ENCODE results near the gene RNF141.

RNF141 gene

DNA sequence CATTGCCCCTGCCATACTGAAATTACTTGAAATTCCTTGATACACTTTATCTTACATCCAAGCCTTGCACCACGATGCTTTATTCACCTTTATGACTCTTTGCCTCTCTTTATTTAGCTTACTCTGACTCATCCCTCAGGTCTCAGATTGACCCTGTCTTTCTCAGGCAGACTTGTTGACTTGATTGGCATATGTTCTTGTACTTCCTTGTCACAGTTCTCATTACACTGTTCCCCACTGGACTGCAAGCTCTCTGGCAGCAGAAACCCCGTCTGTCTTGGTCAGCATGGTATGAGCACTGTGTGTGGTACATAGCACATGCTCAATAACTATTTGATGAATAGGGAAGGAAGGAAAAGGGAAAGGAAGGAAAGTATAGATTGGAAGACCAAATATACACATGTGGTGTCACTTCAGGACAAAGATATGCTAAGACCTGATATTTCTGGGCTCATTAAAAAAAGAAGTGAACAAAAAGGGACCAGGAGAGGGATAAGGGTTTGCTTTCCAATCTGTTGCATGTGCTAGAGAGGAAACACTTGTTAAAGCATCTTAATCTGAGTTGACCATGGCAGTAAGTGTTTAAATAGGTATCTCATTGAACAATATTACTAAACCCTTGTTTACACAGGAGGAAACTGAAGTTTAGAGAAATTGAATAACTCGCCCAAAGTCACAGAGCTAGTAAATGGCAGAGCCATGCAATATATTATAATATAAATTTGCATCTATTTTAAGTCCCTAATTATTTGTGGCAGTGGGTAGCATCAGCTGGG is 20.2 kb upstream of the RNF141 start:
- DNase-seq (ENCODE audit: low read depth) = no peak

GRCh38 chr11:10558288-10558687 is 17.3 kb upstream of the RNF141 start:
- DNase-seq (ENCODE audit: low read depth) = no peak

GRCh38 chr11:10556590-10556989 is 15.6 kb upstream of the RNF141 start:
- no peak for DNase-seq (ENCODE audit: low read depth)

DNA sequence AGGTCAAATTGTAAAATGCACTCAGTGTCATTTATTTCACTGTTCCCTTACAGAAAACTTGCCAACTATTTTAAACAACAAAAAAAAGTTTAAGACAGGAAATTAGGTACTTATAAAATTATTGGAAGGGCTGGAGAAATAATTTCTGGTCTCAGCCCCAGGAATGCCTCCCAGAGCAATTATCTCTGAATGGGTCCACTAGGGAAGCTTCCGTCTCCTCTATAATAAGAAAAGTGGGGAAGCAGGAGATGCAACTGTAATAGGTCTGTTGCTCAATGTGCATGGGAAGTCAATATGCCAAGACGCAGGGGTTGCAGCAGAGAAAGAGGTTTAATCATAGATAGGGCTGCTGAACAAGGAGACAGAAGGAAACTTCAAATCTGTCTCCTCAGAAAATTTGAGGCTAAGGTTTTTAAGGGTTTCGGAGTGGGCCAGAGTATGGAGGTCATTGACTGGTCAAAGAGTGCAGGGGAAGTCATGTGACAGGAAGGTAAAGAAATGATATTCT is 10.9 kb upstream of the RNF141 start:
- no peak for DNase-seq (ENCODE audit: low read depth)

GRCh38 chr11:10551290-10551592 is 10.3 kb upstream of the RNF141 start:
- no peak for DNase-seq (ENCODE audit: low read depth)

DNA sequence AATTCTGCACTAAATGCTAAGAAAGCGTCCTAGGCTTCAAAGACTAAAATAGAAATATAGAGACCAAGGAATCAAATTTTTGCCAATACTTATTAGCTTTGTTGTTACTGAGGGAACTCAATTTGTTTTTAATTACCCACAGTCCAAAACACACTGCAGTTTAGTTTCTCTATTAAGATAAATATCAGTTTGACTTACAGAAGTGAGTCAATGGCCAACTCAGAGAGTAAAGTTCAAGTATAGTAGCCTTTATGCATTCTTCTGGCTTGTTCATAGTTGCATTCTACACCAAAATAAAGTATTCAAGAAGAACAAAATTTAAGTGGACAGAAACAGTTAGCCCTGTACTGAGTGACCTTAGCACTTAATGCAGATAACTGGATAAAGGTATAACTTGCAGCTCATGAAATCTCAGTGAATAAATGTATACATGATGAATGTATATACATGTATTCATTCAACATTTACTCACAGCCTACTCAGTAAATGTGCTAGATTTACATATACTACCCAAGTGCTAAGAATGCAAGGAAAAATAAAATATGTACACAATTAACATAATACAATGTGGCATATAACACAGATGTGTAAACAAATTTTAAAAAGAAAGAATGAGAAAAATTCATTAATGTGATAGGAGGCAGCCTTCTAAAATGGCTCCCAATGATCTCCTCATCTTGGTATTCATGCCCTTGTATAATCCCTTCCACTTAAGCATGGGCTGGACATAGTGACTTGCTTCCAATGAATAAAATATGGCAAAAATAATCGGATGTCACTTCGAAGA is 9.7 kb upstream of the RNF141 start:
- DNase-seq (ENCODE audit: low read depth) = no peak

DNA sequence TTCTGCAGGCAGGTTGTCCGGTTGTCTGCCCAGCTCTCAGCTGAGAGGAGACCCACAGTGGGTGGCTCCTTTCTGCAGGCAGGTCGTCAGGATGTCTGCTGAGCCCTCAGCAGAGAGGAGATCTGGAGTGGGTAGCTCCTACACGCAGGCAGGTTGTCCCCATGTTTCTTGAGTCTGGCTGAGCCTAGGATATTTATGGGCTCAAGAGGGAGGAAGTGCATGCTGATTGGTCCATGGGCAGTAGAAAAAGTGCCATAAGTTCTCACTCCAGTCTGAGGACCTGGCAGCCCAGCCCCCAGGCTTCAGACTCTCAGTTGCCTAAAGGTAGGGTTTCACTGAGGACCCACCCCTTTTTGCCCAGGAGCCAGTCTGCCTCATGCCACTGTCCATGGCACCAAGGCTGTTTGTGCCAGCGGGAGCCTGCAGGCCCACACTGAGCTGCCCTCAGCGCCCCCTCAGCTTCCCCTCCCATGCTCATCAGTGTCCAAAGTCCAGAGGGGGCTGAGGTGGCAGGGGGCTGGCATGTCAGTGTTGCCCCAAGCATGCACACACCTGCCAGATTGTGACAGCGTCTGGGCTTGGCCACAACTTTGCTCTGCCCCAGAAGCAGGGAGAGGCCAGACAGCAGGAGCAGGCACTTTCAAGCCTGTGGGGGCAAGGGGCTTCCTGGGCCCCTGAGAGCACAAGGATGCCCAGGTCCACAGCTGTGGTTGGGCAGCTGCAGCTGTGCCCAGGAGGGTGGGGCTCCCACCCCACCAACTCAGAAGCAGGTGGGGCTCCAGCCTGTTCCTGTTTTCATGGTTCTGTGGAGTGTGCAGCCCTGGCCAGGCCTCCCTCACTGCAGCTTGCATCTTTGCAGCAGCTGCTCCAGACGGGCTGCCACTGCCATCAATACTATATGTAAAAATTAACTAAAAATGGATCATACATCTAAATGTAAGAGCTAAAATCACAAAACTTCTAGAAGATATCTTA is 3.8 kb upstream of the RNF141 start:
- no peak for DNase-seq (ENCODE audit: low read depth)

DNA sequence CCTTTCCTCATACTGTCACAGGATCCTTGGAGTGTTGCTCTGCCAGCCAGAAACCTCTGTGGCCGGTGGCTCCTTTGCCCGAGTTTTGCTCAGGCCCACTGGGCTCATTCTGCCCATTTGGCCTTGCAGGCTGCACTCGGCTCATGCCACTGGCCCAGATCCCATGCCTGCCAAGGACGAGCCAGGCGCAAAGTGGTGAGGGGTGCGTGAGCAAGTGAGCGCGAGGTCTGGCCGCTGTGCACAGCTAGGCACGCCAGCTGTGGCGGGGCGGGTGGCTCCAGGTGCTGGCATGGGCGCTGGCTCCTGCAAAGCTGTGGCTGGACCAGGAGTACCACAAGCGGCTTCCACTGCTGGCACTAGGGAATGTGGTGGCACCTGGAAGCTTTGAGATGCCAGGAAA is 2.8 kb upstream of the RNF141 start:
- DNase-seq (ENCODE audit: low read depth) = no peak

DNA sequence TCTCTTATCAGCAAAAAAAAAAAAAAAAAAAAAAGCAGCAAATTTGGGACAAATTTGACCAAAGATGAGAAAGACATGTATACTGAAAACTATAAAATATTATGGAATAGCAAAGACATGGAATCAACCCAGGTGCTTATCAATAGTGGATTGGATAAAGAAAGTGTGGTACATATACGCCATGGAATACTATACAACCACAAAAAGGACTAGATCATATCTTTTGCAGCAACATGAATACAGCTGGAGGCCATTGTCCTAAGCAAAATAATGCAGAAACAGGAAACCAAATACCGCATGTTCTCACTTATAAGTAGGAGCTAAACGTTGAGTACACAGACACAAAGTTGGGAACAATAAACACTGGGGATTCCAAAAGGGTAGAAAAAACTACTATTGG is 1.8 kb upstream of the RNF141 start:
- DNase-seq (ENCODE audit: low read depth) = no peak

DNA sequence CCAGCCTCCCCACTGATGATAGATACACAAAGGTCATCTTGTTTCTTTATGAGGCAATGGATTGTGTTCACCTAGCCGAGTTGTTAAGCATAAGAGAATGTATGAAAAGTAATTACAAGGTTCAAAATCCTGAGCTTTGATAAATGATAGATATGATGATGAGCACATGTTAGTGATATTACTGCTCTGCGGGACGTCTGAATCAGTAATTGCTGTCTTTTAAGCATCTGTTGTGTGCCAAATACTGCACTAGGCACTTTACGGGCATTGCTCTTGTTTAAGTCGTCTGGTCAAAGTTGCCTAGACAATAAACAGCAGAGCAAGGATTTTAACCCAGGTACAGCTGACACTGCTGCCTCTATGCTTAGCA is 559 bp upstream of the RNF141 start:
- no peak for DNase-seq (ENCODE audit: low read depth)

GRCh38 chr11:10540546-10540914 is 457 bp downstream of the RNF141 start:
- DNase-seq (ENCODE audit: low read depth) = no peak

DNA sequence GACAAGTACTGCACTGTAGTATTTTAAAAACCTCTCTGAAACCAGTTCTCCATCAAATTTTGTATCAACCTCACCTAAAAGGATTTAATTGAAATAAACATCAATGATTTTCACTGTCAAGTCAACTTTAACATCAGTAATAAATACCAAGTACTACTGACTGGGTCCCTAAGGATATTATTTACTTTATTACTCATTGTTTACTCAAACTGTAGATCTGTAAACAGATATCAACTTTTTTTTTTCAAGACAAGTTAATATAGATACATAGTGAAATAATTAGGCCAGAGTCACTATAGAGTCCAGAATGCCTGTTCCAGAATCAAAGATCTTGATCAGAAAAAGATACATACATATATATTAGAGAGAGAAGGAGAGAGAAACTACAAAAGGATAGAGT is 1.6 kb downstream of the RNF141 start:
- DNase-seq (ENCODE audit: low read depth) = no peak

DNA sequence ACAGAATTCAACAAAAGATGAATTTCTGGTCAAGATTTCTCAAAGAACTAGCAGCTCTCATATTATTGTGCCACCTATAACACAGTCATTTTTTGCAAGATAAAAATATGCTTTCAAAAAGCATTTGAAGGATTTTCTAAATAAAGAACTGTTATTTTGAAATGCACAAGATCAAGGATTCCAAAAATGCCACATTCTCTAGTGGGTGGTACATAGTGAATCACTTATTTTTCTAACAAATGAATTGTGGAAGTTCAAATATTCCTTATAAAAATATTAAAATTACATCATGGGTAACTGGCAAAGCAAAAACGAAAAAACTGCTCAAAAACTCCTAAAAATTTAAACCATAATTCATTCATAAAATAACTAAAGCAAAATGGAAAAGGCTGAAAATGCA is 2.1 kb downstream of the RNF141 start:
- DNase-seq (ENCODE audit: low read depth) = no peak

- DNase-seq (ENCODE audit: low read depth) = no peak
Measured at GRCh38 chr11:10537600-10537999, 3.4 kb downstream of the RNF141 start.

GRCh38 chr11:10534316-10534715 is 6.7 kb downstream of the RNF141 start:
- no peak for DNase-seq (ENCODE audit: low read depth)

DNA sequence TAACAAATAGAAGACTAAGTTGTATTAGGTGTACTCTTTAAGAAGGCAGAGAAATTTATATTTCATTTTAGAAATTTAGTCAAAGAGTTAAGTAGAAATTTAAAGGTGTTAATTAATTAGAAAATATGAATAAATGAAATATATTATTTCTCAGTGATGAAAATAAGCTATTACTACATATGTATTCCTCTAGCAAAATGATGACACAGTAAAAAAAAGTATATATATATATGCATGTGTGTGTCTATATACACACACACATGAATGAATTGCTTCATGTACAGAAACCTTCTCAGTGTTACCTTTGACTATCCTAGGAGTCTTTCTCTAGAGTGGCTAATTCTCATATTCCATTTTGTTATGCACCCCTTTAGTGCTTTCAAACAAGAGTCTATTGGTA is 7.7 kb downstream of the RNF141 start:
- no peak for DNase-seq (ENCODE audit: low read depth)

DNA sequence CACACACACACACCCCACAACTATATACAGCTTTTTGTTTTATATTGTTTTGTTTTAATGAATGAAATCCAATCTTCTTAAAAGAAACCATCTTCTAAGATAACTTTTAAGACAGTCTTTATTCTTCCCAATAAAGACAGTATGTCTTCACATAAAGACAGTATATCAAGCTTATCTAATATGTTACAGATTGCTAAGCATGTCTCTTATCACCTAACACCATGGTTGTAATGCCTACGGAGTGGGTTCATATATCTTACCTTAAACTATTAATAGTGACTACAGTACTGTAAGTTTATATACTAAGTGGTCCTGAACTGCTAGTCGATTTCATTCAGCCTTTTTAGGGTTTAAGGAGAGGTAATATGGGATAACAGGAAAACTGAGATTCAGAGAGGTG is 8.5 kb downstream of the RNF141 start:
- no peak for DNase-seq (ENCODE audit: low read depth)

DNA sequence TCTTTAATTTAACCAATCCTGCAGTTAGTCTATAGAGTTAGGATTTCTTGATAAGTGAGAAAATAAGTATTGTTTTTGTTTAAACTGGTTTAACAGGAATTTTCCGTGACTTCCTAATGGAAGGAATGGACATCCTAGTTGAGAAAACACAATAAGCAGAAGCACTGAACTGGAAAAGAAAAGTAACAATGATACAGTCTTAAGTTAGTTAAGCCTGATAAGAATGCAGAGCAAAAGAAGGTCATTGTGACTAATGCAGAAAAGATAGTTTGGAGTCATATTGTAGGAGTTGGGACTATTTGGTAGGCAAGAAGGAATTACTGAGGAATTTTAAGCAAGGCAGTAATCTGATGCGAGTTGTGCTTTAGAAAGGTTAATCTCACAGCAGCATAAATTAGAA is 11.7 kb downstream of the RNF141 start:
- no peak for DNase-seq (ENCODE audit: low read depth)

GRCh38 chr11:10528121-10528520 is 12.9 kb downstream of the RNF141 start:
- DNase-seq (ENCODE audit: low read depth) = no peak

- no peak for DNase-seq (ENCODE audit: low read depth)
Measured at GRCh38 chr11:10526974-10527918, 13.7 kb downstream of the RNF141 start.

DNA sequence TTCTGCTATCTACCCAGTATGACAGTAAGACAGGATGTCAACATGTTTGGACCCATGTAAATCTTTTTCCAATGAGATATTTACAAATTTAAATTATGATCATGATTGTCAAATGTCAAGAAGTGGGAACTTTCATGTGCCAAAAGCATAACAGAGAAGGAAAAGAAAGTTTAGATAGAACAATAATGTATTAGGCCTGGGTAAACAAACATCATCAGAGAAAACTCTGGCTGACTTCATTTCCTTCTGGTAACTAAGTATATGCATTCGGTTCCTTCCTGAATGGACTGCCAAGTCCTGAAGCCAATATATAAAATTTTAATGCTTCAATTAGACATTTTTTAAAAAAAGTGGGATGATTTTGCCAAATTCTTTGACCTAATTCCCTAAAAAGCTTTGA is 16.5 kb downstream of the RNF141 start:
- no peak for DNase-seq (ENCODE audit: low read depth)

All from activated T-cell treated with anti-CD3 and anti-CD28 coated beads for 48 hours (primary cell).